ENCODE results near the gene UGT1A1.
"Not testable (repeated sequence)": the region's sequence is repeated elsewhere in the genome, so short reads cannot be mapped to it uniquely, and the experiment has no call there.

- not testable (repeated sequence) for TF ChIP-seq EP300, CTCF, POLR2AphosphoS5, POLR2A (IDR thresholded peaks at IDR 0.05)
Measured at GRCh38 chr2:233745838-233746237, 14.2 kb upstream of the UGT1A1 start.
